ENCODE measurements around the gene ANKRD1. TPM values are rescaled to one million over a fixed set of nuclear protein-coding genes. Genes with fewer than 3 reads are reported as not detected.

ANKRD1 gene
- total and polyA plus RNA-seq, 2 of the 8 experiments (the other 6 are each of a cell fraction or from before 2014, with no cell fraction given), result 0.03 TPM; not detected in 1

GRCh38 chr10:90920986-90921666, at the start of gene ANKRD1 (continued):
- TF ChIP-seq CHD7 (IDR thresholded peaks at IDR 0.05; ENCODE audit: insufficient replicate concordance, low read length) (no peak), KDM1A (IDR thresholded peaks at IDR 0.05; ENCODE audit: borderline replicate concordance, low read length) (no peak), ASH2L (IDR thresholded peaks at IDR 0.05; ENCODE audit: low read length) (no peak), SP1 (IDR thresholded peaks at IDR 0.05; ENCODE audit: low read depth, low read length) (no peak), CHD2 (IDR thresholded peaks at IDR 0.05; ENCODE audit: low read length) (no peak), ATF3 (IDR thresholded peaks at IDR 0.05; ENCODE audit: insufficient read depth, low read depth, low read length) (0 out of 2 replicates have a peak, but pooled peaks have one; percentile 17), POU5F1 (IDR thresholded peaks at IDR 0.05; ENCODE audit: low read depth, low read length) (no peak), NRF1 (IDR thresholded peaks at IDR 0.05; ENCODE audit: low read depth, low read length) (no peak), RBBP5 (IDR thresholded peaks at IDR 0.05; ENCODE audit: borderline replicate concordance, low read depth, low read length) (no peak), ZNF274 (IDR thresholded peaks at IDR 0.05; ENCODE audit: borderline replicate concordance, extremely low read depth, low read length) (no peak)
